ENCODE results near the gene SLC26A1. TPM values are rescaled to one million over a fixed set of nuclear protein-coding genes. Genes with fewer than 3 reads are reported as not detected.

The SLC26A1 gene
- total RNA-seq, 1 experiment from 2014 or later, result 0.68 TPM

DNA sequence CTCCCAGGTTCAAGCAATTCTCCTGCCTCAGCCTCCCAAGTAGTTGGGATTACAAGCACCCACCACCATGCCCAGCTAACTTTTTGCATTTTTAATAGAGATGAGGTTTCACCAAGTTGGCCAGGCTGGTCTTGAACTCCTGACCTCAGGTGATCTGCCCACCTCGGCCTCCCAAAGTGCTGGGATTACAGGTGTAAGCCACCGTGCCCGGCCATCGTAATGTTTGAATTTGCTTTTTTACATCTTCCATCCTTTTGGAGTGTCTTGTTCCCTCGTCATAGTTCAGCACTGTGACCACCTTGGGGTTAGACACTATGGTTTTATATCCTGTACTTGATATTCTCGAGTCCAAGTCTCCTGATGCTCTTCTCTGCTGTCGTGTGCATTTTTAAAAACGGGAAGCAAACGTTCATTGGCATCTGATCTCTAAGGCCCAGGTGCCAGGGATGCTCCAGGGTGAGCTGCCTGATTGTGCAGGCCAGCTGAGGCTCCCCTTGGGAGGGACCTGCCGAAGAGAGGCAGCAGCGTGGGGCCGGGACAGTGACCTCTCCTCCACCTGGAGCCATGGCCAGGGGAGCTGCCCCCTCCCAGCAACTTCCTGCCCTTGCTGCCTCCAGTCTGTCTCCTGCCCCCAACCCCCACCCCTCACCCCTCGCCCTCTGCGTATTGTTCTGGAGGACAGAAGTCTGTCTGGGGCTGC, 36.5 kb downstream of the SLC26A1 start:
- no peak overlapping the region for H3K4me3 Mint-ChIP-seq (ENCODE audit: low read depth, unreplicated experiment)
- BruUV-seq (replicated peaks), result no TSS peak
- intact Hi-C loops (cut with micrococcal nuclease; ENCODE audit: unreplicated experiment), result no loop called here
- no peaks in the 10 kb centered on the region for H3K9me3 Mint-ChIP-seq (ENCODE audit: low read depth, unreplicated experiment)
- TF ChIP-seq CTCF (IDR thresholded peaks at IDR 0.05; ENCODE audit: unreplicated experiment), result no peak
- H3K27me3 Mint-ChIP-seq (ENCODE audit: unreplicated experiment), result no peaks in the 10 kb centered on the region
- CTCF ChIA-PET, result no interaction called here
- no peaks in the 10 kb centered on the region for H3K4me1 Mint-ChIP-seq (ENCODE audit: low read depth, unreplicated experiment)
- H3K36me3 Mint-ChIP-seq (ENCODE audit: insufficient read depth, unreplicated experiment), result peaks cover 15% of the 10 kb centered on the region
- no peak for DNase-seq
- no peak overlapping the region for H3K27ac Mint-ChIP-seq (ENCODE audit: unreplicated experiment)

GRCh38 chr4:955931-956381, 37.2 kb downstream of the SLC26A1 start:
- Mint-ChIP-seq H3K36me3 (ENCODE audit: insufficient read depth, unreplicated experiment) (peaks cover 14% of the 10 kb centered on the region), H3K4me1 (ENCODE audit: low read depth, unreplicated experiment) (no peaks in the 10 kb centered on the region), H3K27ac (ENCODE audit: unreplicated experiment) (no peak overlapping the region), H3K27me3 (ENCODE audit: unreplicated experiment) (no peaks in the 10 kb centered on the region), H3K4me3 (ENCODE audit: low read depth, unreplicated experiment) (no peak overlapping the region), H3K9me3 (ENCODE audit: low read depth, unreplicated experiment) (no peaks in the 10 kb centered on the region)
- intact Hi-C loops (cut with micrococcal nuclease; ENCODE audit: unreplicated experiment), result no loop called here
- no TSS peak for BruUV-seq (replicated peaks)
- no peak for TF ChIP-seq CTCF (IDR thresholded peaks at IDR 0.05; ENCODE audit: unreplicated experiment)
- CTCF ChIA-PET, result no interaction called here
- no peak for DNase-seq

- no peak overlapping the region for H3K4me3 Mint-ChIP-seq (ENCODE audit: low read depth, unreplicated experiment)
- no peaks in the 10 kb centered on the region for H3K4me1 Mint-ChIP-seq (ENCODE audit: low read depth, unreplicated experiment)
- H3K36me3 Mint-ChIP-seq (ENCODE audit: insufficient read depth, unreplicated experiment), result peaks cover 14% of the 10 kb centered on the region
- DNase-seq, result no peak
- H3K27me3 Mint-ChIP-seq (ENCODE audit: unreplicated experiment), result no peaks in the 10 kb centered on the region
- BruUV-seq (replicated peaks), result no TSS peak
- no peaks in the 10 kb centered on the region for H3K9me3 Mint-ChIP-seq (ENCODE audit: low read depth, unreplicated experiment)
- CTCF ChIA-PET, result no interaction called here
- TF ChIP-seq CTCF (IDR thresholded peaks at IDR 0.05; ENCODE audit: unreplicated experiment), result no peak
- intact Hi-C loops (cut with micrococcal nuclease; ENCODE audit: unreplicated experiment), result no loop called here
- H3K27ac Mint-ChIP-seq (ENCODE audit: unreplicated experiment), result no peak overlapping the region
Measured at GRCh38 chr4:955161-955921, 37.9 kb downstream of the SLC26A1 start.

DNA sequence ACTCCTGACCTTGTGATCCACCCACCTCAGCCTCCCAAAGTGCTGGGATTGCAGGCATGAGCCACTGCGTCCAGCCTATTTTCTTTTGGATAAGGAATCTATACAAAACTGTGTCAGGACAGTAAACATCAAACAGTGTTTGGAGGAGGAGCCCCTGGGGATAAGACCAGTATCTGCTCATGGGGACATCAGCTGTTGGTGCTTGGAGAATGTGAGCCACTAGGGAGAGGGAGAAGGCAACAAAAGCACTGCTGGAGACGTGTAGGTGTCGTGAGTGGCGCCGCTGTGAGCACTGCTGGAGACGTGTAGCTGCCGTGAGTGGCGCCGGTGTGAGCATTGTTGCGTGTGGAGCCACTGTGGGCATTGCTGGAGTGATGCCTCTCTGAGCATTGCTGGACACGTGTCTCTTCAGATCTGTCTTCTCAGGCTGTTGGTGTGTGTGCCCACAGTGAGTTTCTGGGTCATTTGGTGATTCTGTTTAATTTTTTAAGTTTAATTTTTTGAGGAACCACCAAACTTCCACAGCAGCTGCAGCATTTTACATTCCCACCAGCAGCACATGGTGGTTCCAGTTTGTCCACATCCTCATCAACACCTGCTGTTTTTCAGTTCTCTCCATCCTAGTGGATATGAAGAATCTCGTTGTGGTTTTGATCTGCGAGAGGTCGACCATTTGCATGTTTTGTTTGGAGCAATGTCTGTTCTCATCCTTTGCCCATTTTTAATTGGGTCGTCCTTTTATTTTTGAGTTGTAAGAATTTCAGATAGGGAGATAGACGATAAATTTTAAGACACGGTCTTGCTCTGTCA, 38.8 kb downstream of the SLC26A1 start:
- no peaks in the 10 kb centered on the region for H3K27me3 Mint-ChIP-seq (ENCODE audit: unreplicated experiment)
- CTCF ChIA-PET, result no interaction called here

More for the DNA sequence above, 38.8 kb downstream of the SLC26A1 start:
- DNase-seq, result no peak
- H3K4me3 Mint-ChIP-seq (ENCODE audit: low read depth, unreplicated experiment), result no peak overlapping the region
- TF ChIP-seq CTCF (IDR thresholded peaks at IDR 0.05; ENCODE audit: unreplicated experiment), result no peak
- no TSS peak for BruUV-seq (replicated peaks)
- no peaks in the 10 kb centered on the region for H3K4me1 Mint-ChIP-seq (ENCODE audit: low read depth, unreplicated experiment)
- H3K27ac Mint-ChIP-seq (ENCODE audit: unreplicated experiment), result no peak overlapping the region
- peaks cover 8% of the 10 kb centered on the region for H3K36me3 Mint-ChIP-seq (ENCODE audit: insufficient read depth, unreplicated experiment)
- H3K9me3 Mint-ChIP-seq (ENCODE audit: low read depth, unreplicated experiment), result no peaks in the 10 kb centered on the region
- intact Hi-C loops (cut with micrococcal nuclease; ENCODE audit: unreplicated experiment), result no loop called here

All from Calu3 (cell line).